Thyroid gland (tissue), 4 donors: ENCODE measurements around the gene B9D1. TPM values are rescaled to one million over a fixed set of nuclear protein-coding genes. Genes with fewer than 3 reads are reported as not detected.

ENCODE experiments used
- DNase-seq, 2 donors: peaks; one replicate each; pipeline ENCODE4 v3.0.0-alpha.2; 2019
- H3K27ac ChIP-seq, 3 donors: fragments of 200-600 bp; sonication (generic); 1 replicate in 2 of 3; 2 replicates in 1 of 3; pipeline ENCODE4 v1.5.1; 2016 to 2019; ENCODE audit warnings: mild to moderate bottlenecking in 1 of 3, moderate library complexity in 1 of 3
- H3K27me3 ChIP-seq: fragments of 200-600 bp; sonication (generic); one replicate; pipeline ENCODE4 v1.5.1; 2019
- H3K36me3 ChIP-seq, 2 donors: fragments of 200-600 bp; sonication (generic); one replicate each; pipeline ENCODE4 v1.5.1; 2016 to 2019
- H3K4me1 ChIP-seq, 2 donors: fragments of 200-600 bp; sonication (generic); one replicate each; pipeline ENCODE4 v1.5.1; 2017 to 2019
- H3K4me3 ChIP-seq, 3 donors: fragments of 200-600 bp; sonication (generic); replicated peaks in 1 of 3; 1 replicate in 2 of 3; 2 replicates in 1 of 3; pipeline ENCODE4 v1.5.1; 2016; ENCODE audit warnings: mild to moderate bottlenecking in 1 of 3
- H3K9me3 ChIP-seq: fragments of 200-600 bp; sonication (generic); one replicate; pipeline ENCODE4 v1.5.1; 2017
- POLR2A ChIP-seq, 2 donors: fragments of 450-650 bp; IDR thresholded peaks; one replicate each; pipeline ENCODE4 v1.6.1; 2017; ENCODE audit warnings: antibody characterized with exemption in 2 of 2, mild to moderate bottlenecking in 2 of 2, moderate library complexity in 1 of 2
- WGBS, 2 donors: methylation state at CpG; one replicate each; pipeline ENCODE4 v1.1.5; 2017; 5-methylcytosine and 5-hydroxymethylcytosine counted together
- intact Hi-C: fragments of 100-400 bp; cut with DNase I; formaldehyde crosslinking; loops from one replicate; pipeline ENCODE4 v1.15.1; 2023
- total RNA-seq, 4 donors: library from RNA; depleted of rRNA; stranded (reverse); fragments of >200 nt; gene quantifications; one replicate each; pipeline ENCODE4 v1.2.3, GENCODE V29; 2016
- TF ChIP-seq, protein P1 (sequence below), 6 experiments: fragments of 200-600 bp in 3 of 6; fragments of 450-650 bp in 3 of 6; sonication (generic) in 3 of 6; IDR thresholded peaks; one replicate each; pipeline ENCODE4 v1.5.1; 2016 to 2019; ENCODE audit warnings: antibody characterized with exemption in 6 of 6, mild to moderate bottlenecking in 2 of 6, inconsistent platforms in 1 of 6, moderate library complexity in 1 of 6

The B9D1 gene
- total RNA-seq, 4 donors from 2014 or later = 45.0 to 104 (median 90.3) TPM

DNA sequence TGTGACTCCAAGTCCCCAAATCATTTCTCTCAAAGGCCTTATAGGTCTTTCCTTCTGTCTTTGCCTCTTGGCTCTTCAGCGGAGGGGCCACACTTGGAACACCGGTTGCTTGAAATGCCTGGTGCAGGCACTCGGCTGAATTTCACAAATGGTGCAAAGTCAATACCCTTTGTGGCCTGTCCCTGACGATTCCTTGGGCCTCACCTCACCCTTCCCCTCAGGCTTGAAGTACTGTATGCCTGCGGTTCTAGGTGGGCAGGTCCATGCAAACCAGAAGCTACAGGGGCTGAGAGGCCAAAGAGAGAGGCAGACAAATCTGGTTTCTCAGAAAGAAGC, 4.1 kb upstream of the B9D1 start:
- Histone ChIP-seq H3K4me1 (peaks cover 8 to 11% of the 10 kb centered on the region in 2 donors), H3K4me3 (no peak overlapping the region), H3K9me3 (no peaks in the 10 kb centered on the region), H3K27ac (no peak overlapping the region), H3K36me3 (no peaks in the 10 kb centered on the region), H3K27me3 (no peaks in the 10 kb centered on the region)
- WGBS, 2 donors = 83 to 97% methylated on average over 5 of the region's 5 CpGs
- no peak for DNase-seq
- TF ChIP-seq POLR2A (IDR thresholded peaks at IDR 0.05) = no peak
- TF ChIP-seq, protein P1, sequence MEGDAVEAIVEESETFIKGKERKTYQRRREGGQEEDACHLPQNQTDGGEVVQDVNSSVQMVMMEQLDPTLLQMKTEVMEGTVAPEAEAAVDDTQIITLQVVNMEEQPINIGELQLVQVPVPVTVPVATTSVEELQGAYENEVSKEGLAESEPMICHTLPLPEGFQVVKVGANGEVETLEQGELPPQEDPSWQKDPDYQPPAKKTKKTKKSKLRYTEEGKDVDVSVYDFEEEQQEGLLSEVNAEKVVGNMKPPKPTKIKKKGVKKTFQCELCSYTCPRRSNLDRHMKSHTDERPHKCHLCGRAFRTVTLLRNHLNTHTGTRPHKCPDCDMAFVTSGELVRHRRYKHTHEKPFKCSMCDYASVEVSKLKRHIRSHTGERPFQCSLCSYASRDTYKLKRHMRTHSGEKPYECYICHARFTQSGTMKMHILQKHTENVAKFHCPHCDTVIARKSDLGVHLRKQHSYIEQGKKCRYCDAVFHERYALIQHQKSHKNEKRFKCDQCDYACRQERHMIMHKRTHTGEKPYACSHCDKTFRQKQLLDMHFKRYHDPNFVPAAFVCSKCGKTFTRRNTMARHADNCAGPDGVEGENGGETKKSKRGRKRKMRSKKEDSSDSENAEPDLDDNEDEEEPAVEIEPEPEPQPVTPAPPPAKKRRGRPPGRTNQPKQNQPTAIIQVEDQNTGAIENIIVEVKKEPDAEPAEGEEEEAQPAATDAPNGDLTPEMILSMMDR (IDR thresholded peaks at IDR 0.05) = no peak
- intact Hi-C loops = loop anchor here (10.0 kb wide), 1 partner anchor 398 kb away; no protein-coding TSS in a partner anchor

DNA sequence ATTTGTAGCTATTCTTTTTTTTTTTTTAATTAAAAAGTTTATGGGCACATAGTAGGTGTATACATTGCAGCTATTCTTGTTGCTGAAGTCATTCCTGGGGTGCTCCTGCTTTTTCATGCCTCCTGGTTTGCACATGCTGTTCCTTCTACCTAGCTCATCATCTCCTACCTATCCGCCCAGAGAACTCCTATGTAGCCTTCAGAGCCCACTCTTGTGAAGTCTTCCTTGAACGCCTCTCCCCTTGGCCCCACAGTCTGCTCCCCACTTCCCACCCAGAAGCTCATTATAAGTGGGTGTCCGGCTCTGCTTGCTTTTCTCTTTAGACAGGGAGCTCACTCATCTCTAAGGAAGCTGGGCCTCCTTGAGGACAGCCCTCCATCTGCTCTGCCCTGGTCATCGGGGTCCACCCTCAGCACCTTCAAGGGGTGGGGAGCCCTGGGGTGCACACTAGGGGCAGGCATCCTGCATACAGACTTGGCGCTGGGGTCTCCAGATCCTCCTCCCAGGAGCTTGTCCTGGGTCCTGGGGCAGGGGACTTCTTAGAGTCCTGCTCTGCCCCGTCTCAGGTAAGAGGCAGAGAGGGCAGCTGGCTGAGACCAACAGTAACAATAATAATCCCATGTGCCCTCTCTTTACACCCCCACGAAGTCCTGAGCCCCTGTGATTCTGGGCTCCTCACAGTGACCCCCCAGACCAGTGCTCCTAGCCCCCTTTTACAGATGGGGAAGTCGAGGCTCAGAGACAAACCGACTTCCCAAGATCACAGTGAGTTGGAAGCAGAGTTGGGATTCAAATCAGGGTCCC, 3.5 kb upstream of the B9D1 start:
- H3K27ac ChIP-seq = no peak overlapping the region
- H3K4me1 ChIP-seq = peaks cover 12 to 16% of the 10 kb centered on the region in 2 donors
- WGBS, 2 donors = 90 to 93% methylated on average over 8 to 9 of the region's 9 CpGs
- intact Hi-C loops = loop anchor here (10.0 kb wide), 1 partner anchor 399 kb away; no protein-coding TSS in a partner anchor
- no peak overlapping the region for H3K4me3 ChIP-seq
- no peaks in the 10 kb centered on the region for H3K9me3 ChIP-seq
- DNase-seq = no peak
- H3K27me3 ChIP-seq = no peaks in the 10 kb centered on the region
- no peak for TF ChIP-seq POLR2A (IDR thresholded peaks at IDR 0.05)
- TF ChIP-seq, protein P1 (IDR thresholded peaks at IDR 0.05) = no peak
- H3K36me3 ChIP-seq = no peaks in the 10 kb centered on the region

DNA sequence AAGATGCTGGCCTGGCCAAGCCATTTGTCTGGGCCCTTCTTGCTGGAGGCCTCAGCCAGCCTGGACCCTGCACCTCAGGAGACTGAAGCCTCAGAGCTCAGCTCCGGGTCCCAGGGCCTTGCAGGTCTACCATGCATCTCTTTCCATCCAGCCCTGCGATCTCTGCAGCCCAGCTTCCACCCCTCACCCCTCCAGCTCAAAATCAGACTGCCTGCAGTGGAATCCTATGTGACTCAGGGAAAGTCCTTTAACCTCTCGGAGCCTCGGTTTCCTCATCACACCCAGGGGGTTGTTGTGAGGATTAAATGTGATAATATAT, 2.9 kb upstream of the B9D1 start:
- intact Hi-C loops = loop anchor here (10.0 kb wide), 1 partner anchor 399 kb away; no protein-coding TSS in a partner anchor
- H3K4me1 ChIP-seq = peaks cover 12 to 16% of the 10 kb centered on the region in 2 donors
- 83% methylated on average over 4 of the region's 4 CpGs for WGBS, 2 donors

DNA sequence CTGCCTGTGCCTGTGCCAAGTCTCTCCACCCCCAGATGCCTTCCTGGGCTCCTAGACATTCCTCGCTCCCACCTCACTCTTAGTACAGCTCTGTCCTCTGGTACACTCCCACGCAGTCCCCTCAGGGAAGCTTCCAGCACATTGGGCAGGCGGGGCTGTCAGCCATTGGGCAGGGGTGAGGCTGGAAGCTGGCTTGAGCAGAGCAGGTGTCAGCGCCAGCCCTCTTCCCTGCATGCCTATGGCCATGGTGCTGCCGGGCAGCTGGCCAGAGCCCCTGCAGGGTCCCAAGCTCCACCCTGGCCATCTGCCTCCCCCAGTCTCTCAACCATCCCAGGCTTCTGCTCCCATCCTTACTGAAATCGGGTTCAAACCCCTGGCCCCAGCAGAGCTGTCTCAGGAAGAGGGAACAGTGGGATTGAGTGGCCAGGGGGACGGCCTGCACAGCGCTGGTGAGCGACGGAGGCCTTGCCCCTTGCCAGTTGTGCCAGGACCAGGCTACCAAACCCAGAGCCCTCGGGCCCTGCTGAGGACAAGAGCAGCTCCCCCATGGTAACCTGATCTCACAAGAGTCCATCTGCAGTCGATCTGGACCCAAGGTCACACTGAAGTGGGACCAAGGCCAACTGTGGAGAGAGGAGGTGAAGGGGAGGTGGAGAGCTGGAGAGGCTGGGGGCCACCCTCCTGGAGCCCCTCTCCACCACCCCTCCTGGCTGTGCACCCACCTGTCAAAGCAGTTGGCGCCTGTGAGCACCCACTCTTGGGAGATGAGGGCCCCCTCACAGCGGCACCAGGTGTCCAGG, 2.4 kb upstream of the B9D1 start:
- 60 to 62% methylated on average over 11 to 13 of the region's 14 CpGs for WGBS, 2 donors

More for the DNA sequence above, 2.9 kb upstream of the B9D1 start:
- Histone ChIP-seq H3K27me3 (no peaks in the 10 kb centered on the region), H3K27ac (no peak overlapping the region), H3K9me3 (no peaks in the 10 kb centered on the region), H3K36me3 (no peaks in the 10 kb centered on the region), H3K4me3 (no peak overlapping the region)
- TF ChIP-seq POLR2A (IDR thresholded peaks at IDR 0.05) = no peak
- TF ChIP-seq, protein P1 (IDR thresholded peaks at IDR 0.05) = no peak
- DNase-seq = no peak

More for the DNA sequence above, 2.4 kb upstream of the B9D1 start:
- Histone ChIP-seq H3K36me3 (peaks cover 0 to 2% of the 10 kb centered on the region in 2 donors), H3K4me3 (no peak overlapping the region), H3K27me3 (no peaks in the 10 kb centered on the region), H3K9me3 (no peaks in the 10 kb centered on the region), H3K4me1 (peaks cover 12 to 13% of the 10 kb centered on the region in 2 donors), H3K27ac (no peak overlapping the region)
- no peak for TF ChIP-seq POLR2A (IDR thresholded peaks at IDR 0.05)
- TF ChIP-seq, protein P1 (IDR thresholded peaks at IDR 0.05) = no peak
- DNase-seq = no peak
- intact Hi-C loops = loop anchor here (5.0 to 10.0 kb wide), 2 partner anchors 82 to 400 kb away; no protein-coding TSS in a partner anchor
